AML-193 (cell line): Measurements from ENCODE around the gene EPHB2.

Experiments used
- DNase-seq, 2 experiments: peaks; one replicate each; lab custom pipeline; 2025; lab: John Stamatoyannopoulos, UW

EPHB2 gene

GRCh38 chr1:22803833-22804232 lies 93.2 kb downstream of the EPHB2 start:
- no peak for DNase-seq

DNA sequence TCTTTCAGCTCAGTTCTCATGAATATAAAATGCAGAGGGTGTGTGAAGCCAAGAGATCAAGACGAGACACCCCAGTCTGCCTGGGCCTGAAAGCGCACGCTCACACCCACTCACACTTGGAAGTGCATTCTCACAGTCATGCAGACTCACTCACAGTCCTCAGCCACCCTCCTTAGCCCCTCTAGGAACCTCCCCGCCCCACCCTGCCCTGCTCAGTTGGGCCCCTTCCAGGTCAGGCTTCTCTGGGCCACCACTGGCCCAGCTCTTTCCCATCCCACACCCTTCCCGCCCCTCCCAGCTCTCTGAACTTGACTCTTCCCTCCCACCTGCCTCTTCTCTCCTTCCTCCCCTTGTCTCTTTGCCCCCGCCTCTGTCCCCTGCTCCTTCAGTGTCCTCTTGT lies 93.8 kb downstream of the EPHB2 start:
- DNase-seq, result no peak

GRCh38 chr1:22804969-22805671 lies 94.5 kb downstream of the EPHB2 start:
- no peak for DNase-seq

DNA sequence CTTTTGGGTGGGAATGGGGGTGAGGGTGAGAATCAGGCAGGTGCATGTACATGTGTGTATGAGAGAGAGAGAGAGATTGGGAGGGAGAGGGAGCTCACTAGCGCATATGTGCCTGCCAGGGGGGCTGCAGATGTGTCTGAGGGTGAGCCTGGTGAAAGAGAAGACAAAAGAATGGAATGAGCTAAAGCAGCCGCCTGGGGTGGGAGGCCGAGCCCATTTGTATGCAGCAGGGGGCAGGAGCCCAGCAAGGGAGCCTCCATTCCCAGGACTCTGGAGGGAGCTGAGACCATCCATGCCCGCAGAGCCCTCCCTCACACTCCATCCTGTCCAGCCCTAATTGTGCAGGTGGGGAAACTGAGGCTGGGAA lies 95.0 kb downstream of the EPHB2 start:
- DNase-seq, result no peak

GRCh38 chr1:22806584-22806983 lies 95.9 kb downstream of the EPHB2 start:
- no peak for DNase-seq

DNA sequence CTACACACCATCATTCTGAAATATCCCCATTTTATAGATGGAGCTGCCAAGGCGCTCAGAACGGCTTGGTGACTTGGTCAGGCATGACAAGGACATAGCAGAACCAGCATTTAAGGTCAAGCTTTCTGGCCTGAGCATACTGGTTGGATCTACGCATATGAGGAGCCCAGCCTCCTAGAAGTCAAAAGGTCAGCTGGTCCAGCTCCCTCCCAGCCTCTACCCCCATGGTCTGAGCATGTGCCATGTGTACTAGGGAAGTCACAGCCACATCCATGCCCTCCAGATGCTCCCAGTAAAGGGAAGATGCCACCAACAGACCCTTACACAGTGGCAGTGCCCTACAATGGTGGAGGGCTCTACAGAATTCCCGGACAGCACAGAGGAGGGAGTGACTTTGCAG lies 96.7 kb downstream of the EPHB2 start:
- no peak for DNase-seq

GRCh38 chr1:22808186-22808675 lies 97.6 kb downstream of the EPHB2 start:
- no peak for DNase-seq

DNA sequence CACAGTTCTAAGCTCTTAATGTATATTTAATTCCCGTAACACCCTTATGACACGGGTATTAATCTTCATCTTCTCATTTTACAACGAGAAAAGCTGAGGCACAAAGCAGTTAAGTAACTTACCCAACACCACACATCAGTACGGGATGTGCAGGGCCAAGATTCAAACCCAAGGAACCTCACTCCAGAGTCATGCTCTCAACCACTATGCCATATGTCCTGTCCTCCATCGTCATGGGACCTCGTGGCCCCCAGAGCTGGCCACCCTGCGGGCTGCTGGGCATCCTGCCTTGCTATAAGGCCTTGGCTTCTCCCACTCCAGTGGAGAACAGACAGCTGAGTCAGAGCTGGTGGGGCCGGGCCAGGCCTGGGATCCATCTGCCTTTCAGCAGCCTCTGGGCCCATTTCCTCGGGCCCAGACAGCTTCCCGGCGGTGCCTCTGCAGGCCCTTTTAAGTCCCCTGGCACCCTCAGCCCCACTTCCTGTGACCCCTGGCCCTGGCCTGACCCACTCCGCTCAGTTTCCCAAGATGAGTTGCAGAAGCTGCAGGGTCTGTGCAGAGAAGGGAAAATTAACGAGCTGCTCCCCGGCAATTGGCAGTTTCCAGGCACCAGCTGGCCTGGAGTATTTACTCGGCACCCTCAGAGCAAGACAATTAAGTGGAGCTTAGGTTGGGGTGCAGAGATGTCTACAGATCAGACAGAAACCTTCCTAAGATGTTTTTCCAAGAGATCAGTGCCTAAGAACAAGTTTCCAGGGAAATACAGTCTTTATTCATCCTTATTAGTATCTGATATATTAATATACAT lies 98.2 kb downstream of the EPHB2 start:
- DNase-seq, result no peak

GRCh38 chr1:22809783-22810182 lies 99.1 kb downstream of the EPHB2 start:
- DNase-seq, result no peak

DNA sequence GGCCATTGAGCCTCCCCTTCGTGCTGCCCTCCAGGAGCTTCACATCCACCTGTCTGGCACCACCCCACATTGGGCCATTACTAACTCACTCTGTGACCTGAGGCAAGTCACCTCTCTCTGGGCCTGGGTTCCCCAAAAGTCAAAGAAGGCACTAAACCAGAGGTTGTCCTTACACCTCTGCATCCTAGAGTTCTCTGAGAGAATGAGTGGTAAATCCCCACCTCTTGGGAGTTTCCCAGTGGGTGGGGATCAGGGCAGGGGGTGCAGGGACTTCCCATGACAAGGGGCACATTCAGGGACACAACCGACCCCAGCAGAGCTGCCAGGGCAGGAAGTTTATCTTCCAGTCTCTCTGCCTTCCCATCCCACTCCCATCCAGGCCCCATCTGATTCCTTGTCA lies 99.7 kb downstream of the EPHB2 start:
- no peak for DNase-seq

DNA sequence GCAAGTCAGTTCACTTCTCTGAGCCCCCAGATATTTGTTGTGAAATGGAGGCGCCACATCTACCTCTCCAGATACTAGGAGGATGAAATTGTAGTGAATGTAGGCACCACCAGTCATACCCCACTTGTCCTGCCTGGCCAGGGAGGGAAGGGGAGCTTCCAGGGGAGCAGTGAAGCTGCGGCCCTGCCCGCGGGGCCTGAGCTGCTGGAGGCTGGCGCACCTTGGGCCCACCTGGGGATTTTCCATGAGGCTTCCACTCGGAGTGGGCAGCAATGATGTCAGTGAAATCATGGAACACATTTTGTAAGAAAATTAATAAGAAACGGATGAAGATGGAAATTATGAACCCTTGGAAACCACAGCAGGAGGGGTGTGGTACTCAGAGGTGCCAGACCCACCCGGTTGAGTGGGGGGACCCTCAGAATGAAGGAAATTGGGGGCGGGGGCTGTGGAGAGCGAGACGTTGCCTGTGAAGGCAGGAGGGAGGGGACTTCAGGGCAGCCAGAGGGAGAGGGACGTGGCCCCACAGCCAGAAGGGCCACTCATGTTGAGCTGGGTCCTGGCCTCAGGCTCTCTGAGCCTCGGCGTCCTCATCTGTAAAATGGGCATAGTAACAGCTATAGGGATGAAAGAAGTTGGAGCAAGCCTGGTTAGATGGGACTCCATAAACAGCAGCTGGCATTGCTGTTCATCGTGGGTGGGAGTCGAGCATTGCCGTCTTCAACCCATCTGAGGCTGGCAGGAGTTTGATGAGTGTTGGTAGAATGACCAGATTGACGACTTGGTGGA lies 101.6 kb downstream of the EPHB2 start:
- no peak for DNase-seq

- DNase-seq, result no peak
Measured at GRCh38 chr1:22812993-22813790, 102.6 kb downstream of the EPHB2 start.

- DNase-seq, result no peak
Measured at GRCh38 chr1:22814176-22815042, 103.8 kb downstream of the EPHB2 start.

DNA sequence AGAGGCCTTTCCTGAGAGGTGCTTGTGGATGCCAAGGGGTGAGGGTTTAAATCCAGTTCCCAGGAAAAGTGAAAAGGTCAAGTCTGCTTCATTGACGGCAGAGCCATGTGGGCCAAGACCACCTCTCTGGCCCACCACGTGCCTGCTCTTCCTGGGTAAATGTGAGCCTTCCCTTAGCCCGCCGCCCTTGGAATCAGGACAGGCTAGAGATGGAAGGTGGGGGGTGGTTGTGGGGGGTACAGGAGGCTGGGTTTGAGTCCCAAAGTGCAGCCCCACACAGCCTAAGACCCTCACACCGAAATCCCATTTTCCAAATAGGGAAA lies 104.4 kb downstream of the EPHB2 start:
- no peak for DNase-seq

GRCh38 chr1:22815421-22816066 lies 104.9 kb downstream of the EPHB2 start:
- no peak for DNase-seq

DNA sequence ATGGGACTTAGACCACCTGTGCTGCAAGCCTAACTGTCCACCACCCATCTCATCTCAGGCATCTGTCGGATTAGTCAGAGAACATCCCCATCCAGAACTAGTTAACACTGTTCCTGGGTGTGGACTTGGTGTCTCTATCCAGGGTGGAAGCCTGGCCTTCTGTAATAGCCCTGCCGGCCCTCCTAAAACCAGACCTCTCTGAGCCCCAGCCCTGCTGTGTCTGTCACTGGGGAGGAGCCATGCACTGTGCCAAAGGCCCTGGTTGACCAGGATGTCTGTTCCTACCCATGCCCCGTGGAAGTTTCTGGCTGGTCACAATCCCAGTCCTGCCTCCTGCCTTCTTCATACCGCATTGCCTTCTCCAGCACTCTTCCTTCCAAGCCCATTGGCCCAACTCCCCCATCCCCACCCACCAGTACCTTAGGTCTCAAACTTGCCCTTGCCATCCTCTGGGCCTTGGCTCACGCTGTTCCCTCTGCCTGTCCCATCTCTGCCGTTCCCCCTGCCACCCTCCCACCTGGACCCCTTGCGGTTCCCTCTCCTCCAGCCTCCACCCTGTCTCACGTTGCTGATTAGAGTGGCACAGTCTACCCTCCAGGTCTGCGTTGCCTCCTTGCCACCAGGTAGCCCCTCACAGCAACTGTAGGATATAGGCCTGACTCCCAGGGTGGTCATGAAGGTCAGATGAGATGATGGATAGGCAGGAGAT lies 105.6 kb downstream of the EPHB2 start:
- no peak for DNase-seq

- no peak for DNase-seq
Measured at GRCh38 chr1:22816803-22817202, 106.2 kb downstream of the EPHB2 start.

- no peak for DNase-seq
Measured at GRCh38 chr1:22817462-22817861, 106.8 kb downstream of the EPHB2 start.

DNA sequence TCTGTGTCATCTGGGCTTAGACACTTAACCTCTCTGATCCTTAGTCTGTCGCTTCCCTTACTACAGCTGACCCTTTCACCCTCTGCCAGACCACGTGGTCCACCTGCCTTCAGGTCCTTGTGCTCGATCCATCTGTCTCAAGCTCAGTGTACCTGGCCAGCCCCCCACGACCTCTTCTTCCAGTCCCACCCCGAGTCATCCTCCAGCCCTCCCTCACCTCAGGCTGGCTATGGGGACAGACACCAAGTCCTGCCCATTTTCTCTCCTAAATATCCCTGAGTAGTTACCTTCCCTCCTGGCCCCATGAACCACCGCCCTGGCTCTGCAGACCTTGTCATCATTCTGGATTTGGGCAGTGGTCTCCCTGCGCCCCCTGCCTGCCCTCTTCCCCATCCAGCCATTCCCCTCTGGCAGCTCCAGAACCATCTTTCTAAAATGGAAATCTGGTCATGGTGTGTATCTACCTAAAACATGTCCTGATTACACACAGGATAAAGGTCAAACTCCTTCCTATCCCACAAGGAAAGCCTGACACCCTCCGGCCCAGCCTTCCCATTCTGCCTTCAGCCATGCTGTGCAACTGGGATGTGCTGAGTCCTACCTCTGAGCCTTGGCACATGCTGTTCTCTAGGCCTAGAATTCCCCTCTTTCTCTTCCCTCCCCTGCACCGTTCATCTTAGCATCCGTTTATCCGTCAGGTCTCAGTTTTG lies 107.6 kb downstream of the EPHB2 start:
- DNase-seq, result no peak
